GM12872 (cell line): ENCODE data around the gene GULP1.

Source experiments
- CTCF ChIP-seq: IDR thresholded peaks from 3 replicates; pipeline ENCODE4 v1.5.1; 2011; ENCODE audit warnings: low read depth, mild to moderate bottlenecking, low read length, moderate library complexity; ENCODE audit not compliant: insufficient read depth

Gene GULP1

GRCh38 chr2:188382107-188382506 lies 90.4 kb downstream of the GULP1 start:
- no peak for TF ChIP-seq CTCF

GRCh38 chr2:188383158-188383557 lies 91.5 kb downstream of the GULP1 start:
- TF ChIP-seq CTCF = no peak

GRCh38 chr2:188385857-188386256 lies 94.2 kb downstream of the GULP1 start:
- no peak for TF ChIP-seq CTCF

- no peak for TF ChIP-seq CTCF
These were observed 97.2 kb downstream of the GULP1 start for GRCh38 chr2:188388831-188389230.

GRCh38 chr2:188391354-188391753 lies 99.7 kb downstream of the GULP1 start:
- TF ChIP-seq CTCF = no peak

- no peak for TF ChIP-seq CTCF
These were observed 103.3 kb downstream of the GULP1 start for GRCh38 chr2:188394931-188395472.

- TF ChIP-seq CTCF = peak; percentile 35; the same call in 1 of the 3 replicates
These were observed 104.4 kb downstream of the GULP1 start for GRCh38 chr2:188395903-188396689.
